ENCODE results near the gene IGF2R. TPM values are rescaled to one million over a fixed set of nuclear protein-coding genes. Genes with fewer than 3 reads are reported as not detected.

IGF2R gene
- total RNA-seq, 1 donor = 3.8 TPM

DNA sequence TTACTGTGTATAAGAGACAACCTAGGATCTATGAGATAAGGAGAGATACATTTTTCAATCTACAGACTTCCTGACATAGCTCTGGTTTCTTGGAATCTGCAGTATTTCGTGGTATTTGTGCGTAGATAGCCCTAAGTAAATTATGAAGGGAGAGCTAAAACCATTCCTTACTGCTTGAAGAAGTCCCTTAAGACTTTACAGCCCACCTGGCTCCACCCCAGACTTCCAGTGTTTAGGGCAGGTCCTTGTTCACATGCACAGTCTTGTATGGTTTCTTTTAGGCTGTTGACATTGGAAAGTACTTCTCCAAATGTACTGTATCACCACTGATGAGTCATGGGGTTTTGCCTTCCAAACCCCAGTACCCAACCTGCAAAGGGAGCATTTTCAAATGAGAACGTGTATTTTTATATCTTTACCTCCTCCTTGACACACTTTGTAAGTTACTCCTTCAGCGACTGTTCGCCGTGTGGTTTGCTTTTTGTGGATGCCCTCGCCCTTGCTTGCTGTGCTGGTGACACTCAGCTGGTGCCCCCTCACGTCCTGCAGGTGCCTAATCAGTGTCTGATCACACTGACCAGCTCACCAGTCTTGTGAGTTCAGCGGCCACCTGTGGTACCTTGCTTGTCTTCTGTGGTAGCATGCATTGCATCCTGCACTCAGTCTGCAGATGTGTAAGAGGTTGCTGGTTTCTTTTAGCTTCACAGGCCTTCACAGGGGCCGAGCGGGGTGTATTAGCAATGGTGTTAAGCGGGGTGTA lies 73.3 kb downstream of the IGF2R start:
- peak in 1 of 3 donors; percentile 14 for DNase-seq (ENCODE audit: low read depth in 2 of 3, low spot score in 2 of 3)

DNA sequence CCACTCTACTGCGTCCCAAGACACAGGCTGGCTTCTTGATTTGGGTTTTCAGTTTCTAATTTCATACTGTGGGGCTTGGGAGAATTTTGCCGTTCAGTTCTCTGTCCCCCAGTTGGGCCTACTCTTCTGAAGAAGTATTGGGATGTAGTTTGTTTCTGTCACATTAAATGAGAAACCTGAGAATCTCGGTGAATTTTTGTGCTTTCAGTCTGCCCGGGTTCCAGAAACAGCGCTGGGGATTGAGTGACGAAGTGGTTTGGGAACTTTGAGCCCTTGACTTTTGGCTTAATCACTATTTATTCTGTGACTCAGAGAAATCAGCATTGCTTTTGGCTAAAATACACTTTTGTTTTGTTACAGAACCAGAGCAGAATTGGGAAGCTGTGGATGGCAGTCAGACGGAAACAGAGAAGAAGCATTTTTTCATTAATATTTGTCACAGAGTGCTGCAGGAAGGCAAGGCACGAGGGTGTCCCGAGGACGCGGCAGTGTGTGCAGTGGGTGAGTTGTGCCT lies 74.0 kb downstream of the IGF2R start:
- DNase-seq (ENCODE audit: low read depth in 2 of 3, low spot score in 2 of 3) = no peak

DNA sequence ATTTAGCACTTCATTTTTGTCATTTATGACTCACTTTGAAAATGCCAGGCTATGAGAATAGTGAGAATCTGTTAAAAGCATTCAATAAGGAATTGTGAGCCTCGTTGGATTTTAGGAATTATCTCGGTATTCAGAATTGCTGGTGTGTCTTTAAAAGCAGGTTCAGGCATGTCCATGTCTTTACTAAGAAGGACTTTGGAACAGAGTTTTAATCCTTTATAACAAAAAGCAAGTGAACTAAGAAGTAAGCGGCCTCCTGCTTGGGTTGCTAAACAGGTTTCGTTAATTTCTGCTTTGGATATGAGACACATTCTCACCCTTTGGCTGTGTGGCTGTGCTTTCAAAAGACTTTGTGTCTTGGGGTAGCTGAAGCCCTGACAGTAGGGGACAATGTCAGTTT lies 74.9 kb downstream of the IGF2R start:
- no peak for DNase-seq (ENCODE audit: low read depth in 2 of 3, low spot score in 2 of 3)

DNA sequence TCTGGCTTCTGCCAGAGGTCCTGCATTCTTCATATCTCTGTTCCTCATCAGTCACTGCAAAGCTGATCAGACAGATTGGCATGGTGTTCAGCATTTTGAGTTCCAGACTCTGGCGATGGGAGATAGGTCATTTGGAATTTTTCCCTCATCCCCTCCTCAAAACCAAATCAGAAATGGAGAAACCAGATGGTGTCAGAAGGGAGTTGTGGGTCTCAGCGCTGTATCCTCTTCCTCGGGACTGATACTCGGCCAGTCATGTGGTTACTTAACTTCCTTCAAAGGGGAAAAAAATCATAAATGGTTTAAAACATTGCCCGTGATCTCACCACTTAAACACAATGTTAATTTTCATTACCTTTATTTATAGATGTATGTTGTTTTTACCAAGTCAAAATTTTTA lies 75.8 kb downstream of the IGF2R start:
- no peak for DNase-seq (ENCODE audit: low read depth in 2 of 3, low spot score in 2 of 3)

DNA sequence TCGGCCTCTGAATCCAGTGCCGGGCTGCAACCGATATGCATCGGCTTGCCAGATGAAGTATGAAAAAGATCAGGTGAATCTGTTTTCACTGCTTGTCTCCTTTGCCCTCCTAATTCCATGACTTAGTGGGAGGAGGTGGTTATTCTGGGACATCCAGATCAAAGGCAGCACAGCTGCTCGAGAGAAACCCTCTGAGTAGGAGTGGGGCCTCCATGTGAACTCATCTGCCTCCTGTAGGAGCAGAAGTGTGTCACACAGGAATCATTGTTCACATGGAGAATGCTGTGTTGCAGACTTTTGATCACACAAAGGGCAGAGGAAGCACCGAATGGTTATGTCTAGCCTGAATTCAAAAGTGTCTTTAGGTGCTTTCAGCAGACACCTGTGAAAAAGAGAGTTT lies 79.6 kb downstream of the IGF2R start:
- DNase-seq (ENCODE audit: low read depth in 2 of 3, low spot score in 2 of 3) = no peak

DNA sequence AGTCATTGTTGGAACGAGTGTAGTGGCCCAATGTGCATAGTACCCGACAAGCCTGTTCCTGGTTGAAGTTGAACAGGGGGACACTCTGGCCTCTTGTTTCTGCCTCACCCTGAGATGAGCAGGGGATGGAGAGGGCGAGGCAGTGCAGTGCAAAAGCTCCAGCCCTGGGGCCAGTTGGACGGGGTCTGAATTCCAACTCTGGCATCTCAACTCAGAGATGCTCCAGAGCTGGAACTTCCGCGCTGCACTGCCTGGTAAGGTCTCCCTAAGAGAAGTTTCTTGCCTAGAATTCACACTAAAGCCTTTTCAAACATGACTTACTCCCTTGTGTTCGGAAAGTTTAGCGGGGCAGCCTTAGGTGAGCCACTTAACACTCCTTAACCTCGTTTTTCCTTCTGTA lies 80.5 kb downstream of the IGF2R start:
- DNase-seq (ENCODE audit: low read depth in 2 of 3, low spot score in 2 of 3) = no peak

DNA sequence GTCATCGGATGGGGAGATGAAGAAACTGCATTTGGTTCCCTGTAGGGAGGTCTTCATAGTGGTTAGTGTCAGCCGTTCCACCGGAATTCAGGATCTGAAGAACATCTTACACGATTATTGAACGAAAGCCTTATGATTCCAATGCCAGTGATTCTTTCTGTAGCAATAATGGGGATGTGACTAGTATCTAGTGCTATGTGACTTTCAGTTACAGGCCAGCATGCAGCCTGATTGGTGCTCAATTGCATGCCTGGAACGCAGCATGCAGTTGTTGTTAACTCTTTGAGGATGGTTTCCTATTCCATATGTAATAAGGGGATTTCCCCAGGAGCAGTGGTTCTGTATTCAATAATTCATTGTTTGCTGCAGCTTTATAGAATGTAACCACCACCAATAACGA lies 81.1 kb downstream of the IGF2R start:
- no peak for DNase-seq (ENCODE audit: low read depth in 2 of 3, low spot score in 2 of 3)

DNA sequence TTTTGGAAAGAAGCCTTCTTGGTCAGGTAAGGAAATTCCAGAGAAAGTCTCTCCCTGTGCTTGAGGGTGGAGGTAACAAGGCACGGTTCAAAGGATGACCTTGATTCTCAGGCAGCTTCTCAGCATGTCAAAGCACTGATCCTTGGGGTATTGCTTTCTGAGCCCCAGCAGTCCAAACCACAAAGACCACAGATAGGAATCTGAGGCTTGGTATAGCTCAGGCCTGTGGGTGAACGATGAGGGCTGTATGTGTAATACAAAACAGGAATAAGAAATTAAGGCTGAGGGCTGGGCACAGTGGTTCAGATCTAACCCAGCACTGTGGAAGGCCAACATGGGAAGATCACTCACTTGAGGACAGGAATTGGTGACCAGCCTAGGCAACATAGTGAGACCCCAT lies 82.5 kb downstream of the IGF2R start:
- DNase-seq (ENCODE audit: low read depth in 2 of 3, low spot score in 2 of 3) = peak in 1 of 3 donors; percentile 56

DNA sequence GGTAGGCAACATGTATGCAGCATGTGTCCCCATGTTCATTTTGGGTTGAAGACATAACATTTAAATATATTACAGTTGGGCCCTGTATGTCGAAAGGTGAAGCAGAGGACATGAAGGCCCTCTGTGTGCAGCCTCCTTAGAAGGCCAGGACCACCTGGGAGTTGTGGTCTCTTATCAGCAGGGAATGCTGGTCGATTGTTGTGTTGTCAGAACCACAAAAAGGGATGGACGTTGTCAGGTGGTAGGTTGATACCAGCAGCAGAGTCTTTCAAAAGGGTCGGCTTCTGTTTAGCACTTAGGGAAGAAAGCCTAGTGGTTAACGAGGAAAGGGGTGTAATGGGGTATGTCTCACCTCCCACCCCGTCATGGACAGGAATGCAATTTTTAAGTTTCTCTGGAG lies 85.4 kb downstream of the IGF2R start:
- no peak for DNase-seq (ENCODE audit: low read depth in 2 of 3, low spot score in 2 of 3)

DNA sequence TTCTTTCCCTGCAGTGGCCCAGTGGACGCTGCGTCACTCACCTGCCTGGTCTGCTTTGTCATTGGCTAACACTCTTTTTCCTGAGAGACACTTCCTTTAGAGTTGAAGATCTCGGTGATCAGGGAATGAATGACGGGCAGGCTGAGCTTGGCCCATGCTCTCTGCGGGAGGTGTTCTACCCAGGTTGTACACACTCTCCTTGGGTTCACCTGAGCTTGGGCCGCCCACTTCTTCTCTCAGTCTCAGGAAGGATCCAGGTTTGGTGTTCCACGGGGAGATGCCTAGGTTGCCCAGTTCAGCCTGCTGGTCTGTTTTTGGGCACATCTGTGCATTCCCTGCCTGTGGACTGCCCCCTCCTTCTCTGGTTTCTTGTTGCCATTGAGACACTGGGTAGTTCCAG lies 86.0 kb downstream of the IGF2R start:
- DNase-seq (ENCODE audit: low read depth in 2 of 3, low spot score in 2 of 3) = no peak

DNA sequence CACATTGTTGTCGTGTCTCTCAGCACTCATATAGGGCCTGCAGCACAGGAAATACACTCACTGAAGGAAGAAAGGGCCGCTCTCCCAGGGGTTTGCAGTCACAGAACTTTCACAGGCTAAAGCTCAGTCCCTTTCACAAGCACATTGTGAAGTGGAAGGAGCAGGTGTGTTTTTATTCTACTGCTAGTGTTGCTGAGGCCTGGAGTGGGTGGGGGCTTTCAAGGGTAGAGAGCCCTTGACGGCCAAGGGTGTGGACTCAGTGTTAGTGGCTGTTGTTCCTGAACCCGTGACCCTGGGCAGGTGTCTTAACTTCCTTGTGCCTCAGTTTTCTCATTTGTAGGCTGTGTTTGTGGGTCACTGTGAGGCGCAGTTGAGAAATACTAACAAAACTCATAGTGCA lies 86.5 kb downstream of the IGF2R start:
- DNase-seq (ENCODE audit: low read depth in 2 of 3, low spot score in 2 of 3) = no peak

DNA sequence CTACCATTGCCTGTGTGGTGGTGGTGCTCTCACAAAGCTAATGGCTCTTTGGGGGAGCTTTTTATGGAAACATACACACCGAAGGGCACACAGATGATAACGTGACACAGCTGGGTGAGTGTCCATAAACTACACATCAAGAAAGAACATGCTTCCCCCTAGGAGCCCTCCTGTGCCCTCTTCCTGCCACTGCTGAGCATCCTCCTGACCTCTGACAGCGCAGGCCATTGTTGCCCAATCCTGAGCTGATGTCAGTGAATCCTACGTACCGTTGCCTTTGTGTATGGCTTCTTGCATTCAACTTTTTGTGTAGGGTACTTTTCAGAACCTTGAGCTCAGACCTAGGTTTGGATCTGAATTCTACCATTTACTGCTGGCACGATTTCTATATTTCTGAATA lies 86.9 kb downstream of the IGF2R start:
- no peak for DNase-seq (ENCODE audit: low read depth in 2 of 3, low spot score in 2 of 3)

DNA sequence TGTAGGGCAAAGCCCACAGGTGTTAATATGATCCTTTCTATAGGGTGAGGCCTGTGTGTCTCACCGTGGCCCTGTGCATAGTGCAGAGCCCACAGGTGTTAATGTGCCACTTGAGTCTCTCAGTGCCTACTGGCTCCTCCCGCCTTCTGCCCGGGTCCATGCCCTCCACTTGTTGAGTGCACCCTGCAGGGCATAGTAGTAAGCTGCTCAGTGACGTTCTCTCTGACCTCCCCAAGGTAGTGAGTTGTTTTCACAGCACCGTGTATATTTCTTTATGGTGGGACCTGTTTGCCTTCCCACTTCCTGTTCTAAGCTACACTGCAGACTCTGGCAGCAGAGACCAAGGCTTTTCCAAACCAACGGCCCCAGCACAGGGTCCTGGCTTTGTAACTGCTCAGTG lies 88.2 kb downstream of the IGF2R start:
- no peak for DNase-seq (ENCODE audit: low read depth in 2 of 3, low spot score in 2 of 3)

DNA sequence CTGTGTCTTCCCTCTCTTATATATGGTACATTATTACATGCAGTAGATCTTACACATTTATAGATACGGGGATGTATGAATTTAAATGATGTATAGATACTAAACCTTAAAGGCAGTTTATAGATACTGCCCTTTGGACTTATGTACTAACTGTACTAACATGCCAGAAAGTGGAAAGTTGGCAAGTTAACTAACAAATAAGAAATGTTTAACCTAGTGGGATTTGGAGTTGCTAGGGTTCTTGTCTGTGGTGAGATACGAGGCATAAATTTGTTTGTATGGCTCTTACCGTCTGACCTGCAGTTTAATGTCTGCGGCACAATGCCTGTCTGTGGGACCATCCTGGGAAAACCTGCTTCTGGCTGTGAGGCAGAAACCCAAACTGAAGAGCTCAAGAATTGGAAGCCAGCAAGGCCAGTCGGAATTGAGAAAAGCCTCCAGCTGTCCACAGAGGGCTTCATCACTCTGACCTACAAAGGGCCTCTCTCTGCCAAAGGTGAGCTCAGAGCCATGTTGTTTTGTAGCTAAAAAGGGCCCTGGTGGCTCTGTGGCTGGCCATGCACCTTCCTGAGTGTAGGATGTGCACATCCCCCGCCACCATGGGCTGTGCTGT lies 89.8 kb downstream of the IGF2R start:
- DNase-seq (ENCODE audit: low read depth in 2 of 3, low spot score in 2 of 3) = no peak

DNA sequence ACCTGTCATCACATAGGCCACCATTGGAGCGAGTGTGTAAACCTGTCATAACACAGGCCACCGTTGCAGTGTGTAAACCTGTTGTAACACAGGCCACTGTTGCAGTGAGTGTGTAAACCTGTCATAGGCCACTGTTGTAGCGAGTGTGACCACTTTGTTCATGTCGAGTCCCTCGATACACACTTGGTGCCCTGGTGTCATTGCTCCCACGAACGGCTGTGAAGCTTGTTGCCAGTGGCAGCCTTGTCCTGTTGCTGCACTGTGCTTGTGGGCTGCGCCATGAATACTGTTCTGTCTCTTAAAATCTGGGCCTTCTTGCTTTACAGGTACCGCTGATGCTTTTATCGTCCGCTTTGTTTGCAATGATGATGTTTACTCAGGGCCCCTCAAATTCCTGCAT lies 91.3 kb downstream of the IGF2R start:
- no peak for DNase-seq (ENCODE audit: low read depth in 2 of 3, low spot score in 2 of 3)

DNA sequence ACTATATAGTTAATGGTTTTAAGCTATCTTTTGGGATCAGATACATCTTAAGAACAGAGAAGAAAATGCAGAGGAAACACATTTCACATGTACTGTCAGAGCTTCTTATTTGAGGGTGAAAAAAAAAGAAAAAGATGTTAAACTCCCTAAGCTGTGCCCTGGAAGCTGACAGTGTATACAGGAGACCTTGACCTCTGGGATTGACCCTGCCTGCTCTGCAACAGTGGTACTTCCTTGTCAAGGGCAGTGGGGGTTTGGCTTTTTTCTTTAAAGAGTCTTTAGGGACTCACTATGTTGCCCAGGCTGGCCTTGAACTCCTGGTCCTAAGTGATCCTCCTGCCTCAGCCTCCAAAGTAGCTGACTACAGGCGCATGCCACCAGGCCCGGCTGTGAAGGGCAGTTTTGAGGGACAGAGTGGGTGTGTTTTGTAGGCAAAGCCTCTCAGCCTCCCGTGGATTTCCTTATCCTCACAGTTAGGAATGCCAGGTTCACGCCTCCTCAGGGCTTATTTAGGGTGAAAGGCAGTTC lies 92.1 kb downstream of the IGF2R start:
- DNase-seq (ENCODE audit: low read depth in 2 of 3, low spot score in 2 of 3) = no peak

DNA sequence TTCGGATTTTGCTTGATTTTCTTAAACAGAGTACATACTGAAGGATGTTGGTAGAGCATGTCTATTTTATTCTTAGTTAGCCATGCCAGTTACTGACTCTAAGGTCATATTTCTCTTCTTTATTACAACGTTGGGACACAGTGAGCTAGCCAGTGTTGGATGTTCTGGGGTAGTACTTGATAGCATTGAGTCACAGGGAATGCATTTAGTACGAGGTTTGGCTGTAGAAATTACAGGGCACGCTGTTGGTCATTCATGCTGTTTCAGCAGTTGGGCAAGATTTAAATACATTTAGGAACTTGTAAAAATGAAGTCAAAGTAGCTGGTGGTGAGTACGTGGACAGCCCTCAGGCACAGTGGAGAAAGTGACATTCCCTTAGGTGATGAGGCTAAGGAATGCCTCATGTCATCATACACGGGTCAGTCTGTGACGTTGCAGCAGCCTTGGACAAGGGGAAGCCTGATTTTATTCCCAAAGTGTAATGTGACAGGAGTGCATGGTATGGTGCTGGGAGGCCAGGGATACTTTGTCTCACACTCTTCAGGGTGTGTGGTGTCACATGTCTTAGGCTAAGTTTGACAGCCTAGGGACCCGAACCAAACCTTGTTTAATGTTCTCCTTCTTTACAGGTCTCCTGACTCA lies 95.0 kb downstream of the IGF2R start:
- DNase-seq (ENCODE audit: low read depth in 2 of 3, low spot score in 2 of 3) = no peak

DNA sequence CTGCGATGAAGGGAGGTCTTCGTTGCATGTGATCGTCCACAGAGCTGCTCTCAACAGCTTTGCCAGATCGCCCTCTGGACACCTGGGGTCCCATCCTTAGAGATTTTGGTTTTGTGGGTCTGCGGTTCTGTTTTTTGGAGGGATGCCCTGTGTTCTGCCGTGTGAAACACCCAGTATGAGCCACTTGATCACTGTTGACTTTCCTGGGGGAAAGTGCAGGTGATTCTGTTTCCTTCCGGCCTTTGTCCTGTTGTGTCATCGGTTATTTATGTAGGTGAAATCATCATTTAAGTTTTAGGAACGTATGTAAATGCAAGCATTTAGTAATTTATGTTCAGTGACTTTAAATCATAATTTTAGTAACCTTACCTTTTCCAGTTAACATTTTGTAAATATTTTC lies 96.3 kb downstream of the IGF2R start:
- no peak for DNase-seq (ENCODE audit: low read depth in 2 of 3, low spot score in 2 of 3)

DNA sequence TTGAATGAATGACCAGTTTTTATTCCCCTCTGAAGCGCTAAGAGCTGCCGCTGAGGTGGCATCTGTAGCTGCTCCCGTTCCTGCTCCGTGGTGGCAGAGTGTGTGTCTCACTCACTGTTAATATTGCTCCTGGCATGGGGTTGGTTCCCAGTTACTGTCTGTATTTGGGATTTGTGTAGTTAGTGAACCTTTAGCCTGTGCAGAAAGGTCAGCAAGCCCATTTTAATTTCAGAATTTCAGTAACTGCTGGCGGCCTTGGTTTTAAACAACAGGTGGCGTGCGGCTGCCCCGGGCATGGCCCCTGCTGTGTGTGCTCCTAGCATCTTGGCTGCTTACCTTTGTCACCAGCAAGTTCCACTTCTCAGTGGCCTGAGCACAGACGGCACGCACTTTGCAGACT lies 98.7 kb downstream of the IGF2R start:
- DNase-seq (ENCODE audit: low read depth in 2 of 3, low spot score in 2 of 3) = no peak

DNA sequence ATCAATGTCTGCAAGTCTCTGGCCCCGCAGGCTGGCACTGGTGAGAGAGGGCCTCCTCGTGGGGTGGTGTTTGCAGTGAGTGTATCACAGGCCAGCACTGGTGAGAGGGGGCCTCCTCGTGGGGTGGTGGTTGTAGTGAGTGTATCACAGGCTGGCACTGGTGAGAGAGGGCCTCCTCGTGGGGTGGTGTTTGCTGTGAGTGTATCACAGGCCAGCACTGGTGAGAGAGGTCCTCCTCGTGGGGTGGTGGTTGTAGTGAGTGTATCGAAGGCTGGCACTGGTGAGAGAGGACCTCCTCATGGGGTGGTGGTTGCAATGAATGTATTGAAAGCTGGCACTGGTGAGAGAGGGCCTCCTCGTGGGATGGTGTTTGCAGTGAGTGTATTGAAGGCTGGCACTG lies 99.5 kb downstream of the IGF2R start:
- no peak for DNase-seq (ENCODE audit: low read depth in 2 of 3, low spot score in 2 of 3)

DNA sequence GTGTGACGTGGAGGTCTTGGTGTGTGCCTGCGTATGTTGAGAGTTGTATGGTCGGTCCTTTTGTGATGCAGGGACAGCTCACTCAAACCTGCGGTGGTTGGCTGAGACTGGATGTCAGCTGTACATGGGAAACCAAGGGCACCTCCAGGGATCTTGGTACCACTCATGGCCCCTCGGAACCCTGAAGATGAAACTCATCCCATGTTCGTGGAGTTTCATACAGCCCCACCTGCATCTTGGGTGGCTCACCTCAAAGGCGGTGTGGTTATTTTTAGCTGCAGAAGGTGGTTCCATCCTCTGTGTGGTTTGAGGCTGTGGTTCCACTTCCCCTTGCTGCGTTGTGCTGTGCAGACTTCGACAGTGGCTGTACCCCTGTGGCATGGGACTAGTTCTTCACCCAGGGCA lies 100.2 kb downstream of the IGF2R start:
- peak in 2 of 3 donors; percentile 18 to 54 for DNase-seq (ENCODE audit: low read depth in 2 of 3, low spot score in 2 of 3)

DNA sequence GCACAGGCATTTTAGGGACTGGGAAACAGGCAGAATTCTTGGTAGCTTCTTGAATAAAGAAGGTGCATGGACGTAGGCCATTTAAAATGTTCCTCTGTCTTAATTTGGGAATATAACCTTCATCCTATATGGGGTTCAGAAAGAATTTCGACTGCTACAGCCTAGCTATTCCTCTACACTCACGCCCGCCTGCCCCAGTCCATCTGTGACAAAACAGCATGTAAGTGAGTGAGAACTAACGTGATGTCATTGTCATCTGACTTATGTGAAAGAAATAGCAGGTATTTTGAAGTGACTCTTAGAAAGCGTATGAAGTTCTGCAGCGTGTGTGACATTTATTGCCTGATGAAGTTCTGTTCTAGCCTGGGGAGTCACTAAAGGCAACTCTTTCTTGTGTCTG lies 100.6 kb downstream of the IGF2R start:
- no peak for DNase-seq (ENCODE audit: low read depth in 2 of 3, low spot score in 2 of 3)
